ENCODE measurements around the gene ARL3.

DNA sequence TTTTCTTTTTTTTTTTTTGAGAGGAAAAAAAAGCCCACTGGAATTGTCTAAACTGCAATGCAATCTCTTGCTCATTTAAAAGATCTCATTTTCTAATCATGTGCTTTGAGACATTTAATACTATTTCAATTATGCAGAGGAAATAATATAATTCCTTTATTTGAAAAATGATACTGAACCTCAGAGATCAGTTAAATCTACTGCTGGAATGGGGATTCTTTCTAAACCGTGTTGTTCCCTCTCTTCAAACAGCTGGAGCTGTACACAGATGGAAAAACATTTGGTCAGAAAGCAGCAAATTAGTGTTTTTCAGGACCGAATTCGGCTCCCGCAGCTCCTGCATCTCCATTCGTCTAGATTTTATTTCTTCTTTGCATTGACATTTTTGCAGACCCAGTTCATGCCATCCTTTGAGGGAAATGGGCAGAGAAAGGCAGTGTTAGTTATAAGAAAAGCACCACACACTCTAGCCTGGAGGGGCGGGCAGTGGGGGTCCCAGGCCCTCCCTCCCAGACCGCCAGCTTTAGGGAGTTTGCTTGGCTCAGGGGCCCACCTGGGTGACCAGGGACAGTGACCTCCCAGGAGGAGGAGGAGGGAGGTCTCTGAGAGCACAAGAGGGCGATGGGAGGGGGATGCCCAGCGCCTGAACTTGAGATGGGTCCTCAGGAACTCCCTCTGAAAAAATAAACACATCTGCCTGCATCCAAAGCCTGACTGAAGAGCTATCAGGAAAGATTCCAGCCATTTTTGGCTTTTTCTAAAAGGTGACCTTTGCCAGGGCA is 37.5 kb downstream of the ARL3 start:
- TF ChIP-seq, protein P1, sequence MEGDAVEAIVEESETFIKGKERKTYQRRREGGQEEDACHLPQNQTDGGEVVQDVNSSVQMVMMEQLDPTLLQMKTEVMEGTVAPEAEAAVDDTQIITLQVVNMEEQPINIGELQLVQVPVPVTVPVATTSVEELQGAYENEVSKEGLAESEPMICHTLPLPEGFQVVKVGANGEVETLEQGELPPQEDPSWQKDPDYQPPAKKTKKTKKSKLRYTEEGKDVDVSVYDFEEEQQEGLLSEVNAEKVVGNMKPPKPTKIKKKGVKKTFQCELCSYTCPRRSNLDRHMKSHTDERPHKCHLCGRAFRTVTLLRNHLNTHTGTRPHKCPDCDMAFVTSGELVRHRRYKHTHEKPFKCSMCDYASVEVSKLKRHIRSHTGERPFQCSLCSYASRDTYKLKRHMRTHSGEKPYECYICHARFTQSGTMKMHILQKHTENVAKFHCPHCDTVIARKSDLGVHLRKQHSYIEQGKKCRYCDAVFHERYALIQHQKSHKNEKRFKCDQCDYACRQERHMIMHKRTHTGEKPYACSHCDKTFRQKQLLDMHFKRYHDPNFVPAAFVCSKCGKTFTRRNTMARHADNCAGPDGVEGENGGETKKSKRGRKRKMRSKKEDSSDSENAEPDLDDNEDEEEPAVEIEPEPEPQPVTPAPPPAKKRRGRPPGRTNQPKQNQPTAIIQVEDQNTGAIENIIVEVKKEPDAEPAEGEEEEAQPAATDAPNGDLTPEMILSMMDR (IDR thresholded peaks at IDR 0.05; ENCODE audit: low read depth, low read length) = no peak
- no peak for TF ChIP-seq POLR2A (IDR thresholded peaks at IDR 0.05; ENCODE audit: extremely low read depth, insufficient read length)

Data from NB4 (cell line).